Caco-2 (cell line): ENCODE results near the gene ALDH1A2. TPM values are rescaled to one million over a fixed set of nuclear protein-coding genes. Genes with fewer than 3 reads are reported as not detected.
"Not testable (repeated sequence)": the region's sequence is repeated elsewhere in the genome, so short reads cannot be mapped to it uniquely, and the experiment has no call there.

Experiments
- BruUV-seq: library from RNA; stranded (reverse); fragments of 400-500 nt; replicated peaks from 2 replicates; lab custom pipeline; 2021; lab: Mats Ljungman, UMichigan
- CTCF ChIA-PET: fragments of 300-600 bp; sonication (Branson Sonifier 250); formaldehyde crosslinking; loops from one replicate; lab custom pipeline; 2022; ENCODE audit warnings: antibody characterized with exemption; lab: Charles Lee
- POLR2A ChIA-PET: fragments of 300-600 bp; sonication (Branson Sonifier 250); formaldehyde crosslinking; loops from one replicate; lab custom pipeline; 2022; ENCODE audit warnings: antibody characterized with exemption; lab: Charles Lee
- DNase-seq, 2 experiments: peaks; one replicate each; pipeline versions ENCODE4 v3.0.0 to v3.0.0-alpha.2; 2020 to 2022
- H3K27me3 ChIP-seq: replicated peaks from 2 replicates; pipeline ENCODE4 v1.6.0; 2011; ENCODE audit warnings: low read length; ENCODE audit not compliant: control insufficient read depth, insufficient read depth
- H3K36me3 ChIP-seq: 2 replicates; pipeline ENCODE4 v1.5.1; 2011; ENCODE audit warnings: low read length; ENCODE audit not compliant: control insufficient read depth, insufficient read depth
- H3K4me1 ChIP-seq: fragments of 250-450 bp; sonication (Bioruptor Pico); 2 replicates; pipeline ENCODE4 v1.5.1; 2020; ENCODE audit warnings: mild to moderate bottlenecking
- H3K4me3 ChIP-seq: 2 replicates; pipeline ENCODE4 v1.5.1; 2011; ENCODE audit warnings: low read depth, mild to moderate bottlenecking, control low read depth, low read length
- H3K9me3 ChIP-seq: fragments of 250-450 bp; sonication (Bioruptor Pico); 2 replicates; pipeline ENCODE4 v1.5.1; 2020; ENCODE audit warnings: mild to moderate bottlenecking, moderate library complexity
- H3K27ac Mint-ChIP-seq: one replicate; pipeline ENCODE4 v1.8.0; 2022; ENCODE audit warnings: mixed read lengths; ENCODE audit not compliant: unreplicated experiment
- H3K27me3 Mint-ChIP-seq: one replicate; pipeline ENCODE4 v1.8.0; 2022; ENCODE audit warnings: mixed read lengths; ENCODE audit not compliant: insufficient read depth, unreplicated experiment
- H3K36me3 Mint-ChIP-seq: one replicate; pipeline ENCODE4 v1.8.0; 2022; ENCODE audit warnings: mild to moderate bottlenecking, mixed read lengths; ENCODE audit not compliant: insufficient read depth, unreplicated experiment
- H3K4me1 Mint-ChIP-seq: one replicate; pipeline ENCODE4 v1.8.0; 2022; ENCODE audit warnings: low read depth, mixed read lengths; ENCODE audit not compliant: unreplicated experiment
- H3K4me3 Mint-ChIP-seq: one replicate; pipeline ENCODE4 v1.8.0; 2022; ENCODE audit warnings: mild to moderate bottlenecking, moderate library complexity, mixed read lengths; ENCODE audit not compliant: unreplicated experiment
- H3K9me3 Mint-ChIP-seq: one replicate; pipeline ENCODE4 v1.8.0; 2022; ENCODE audit warnings: mixed read lengths; ENCODE audit not compliant: unreplicated experiment
- intact Hi-C: fragments of 100-400 bp; cut with micrococcal nuclease; formaldehyde crosslinking; loops from one replicate; pipeline ENCODE4 v1.10.0; 2022; ENCODE audit not compliant: unreplicated experiment
- total RNA-seq: library from RNA; stranded (reverse); gene quantifications from 2 replicates; pipeline ENCODE4 v1.2.3, GENCODE V29; 2022
- TF ChIP-seq, protein P1 (sequence below), 2 experiments: fragments of 200-600 bp in 1 of 2; IDR thresholded peaks; 1 replicate in 1 of 2; 2 replicates in 1 of 2; pipeline versions ENCODE4 v1.5.1 to v1.8.0; 2011 to 2022; ENCODE audit warnings: antibody characterized with exemption in 1 of 2, control low read depth in 1 of 2, inconsistent platforms in 1 of 2, low read depth in 1 of 2, low read length in 1 of 2, mild to moderate bottlenecking in 1 of 2, moderate library complexity in 1 of 2; ENCODE audit not compliant: insufficient read depth in 1 of 2, severe bottlenecking in 1 of 2, unreplicated experiment in 1 of 2

ALDH1A2 gene
- total RNA-seq, 1 experiment from 2014 or later, result 0.61 TPM

DNA sequence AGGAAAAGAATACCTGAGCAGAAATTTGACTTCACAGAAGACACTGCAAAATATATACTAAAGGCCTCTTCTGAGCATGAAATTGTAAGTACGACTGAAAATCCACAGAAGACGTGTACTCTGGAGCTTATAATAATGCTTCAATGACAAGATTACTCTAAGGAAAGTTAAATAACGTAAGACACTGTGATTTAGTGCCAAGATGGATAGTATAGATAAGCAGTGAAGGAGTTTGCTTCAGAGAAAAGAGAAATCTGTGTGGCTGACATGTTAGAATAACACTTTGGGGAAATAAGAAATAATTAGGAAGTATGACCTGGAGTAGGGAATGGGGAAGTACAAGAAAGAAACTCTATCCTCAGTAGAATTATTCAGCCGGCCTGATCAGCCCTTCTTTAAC lies 28.9 kb downstream of the ALDH1A2 start:
- Histone ChIP-seq H3K36me3 (no peaks in the 10 kb centered on the region), H3K27me3 (no peaks in the 10 kb centered on the region), H3K9me3 (no peaks in the 10 kb centered on the region), H3K4me3 (no peak overlapping the region), H3K4me1 (no peaks in the 10 kb centered on the region; the same call in 1 of the 2 replicates)
- DNase-seq, result no peak
- POLR2A ChIA-PET, result no interaction called here
- H3K27me3 Mint-ChIP-seq, result peaks cover 9% of the 10 kb centered on the region
- intact Hi-C loops, result no loop called here
- CTCF ChIA-PET, result no interaction called here
- H3K9me3 Mint-ChIP-seq, result no peaks in the 10 kb centered on the region
- no peaks in the 10 kb centered on the region for H3K4me1 Mint-ChIP-seq
- H3K27ac Mint-ChIP-seq, result no peak overlapping the region
- TF ChIP-seq, protein P1, sequence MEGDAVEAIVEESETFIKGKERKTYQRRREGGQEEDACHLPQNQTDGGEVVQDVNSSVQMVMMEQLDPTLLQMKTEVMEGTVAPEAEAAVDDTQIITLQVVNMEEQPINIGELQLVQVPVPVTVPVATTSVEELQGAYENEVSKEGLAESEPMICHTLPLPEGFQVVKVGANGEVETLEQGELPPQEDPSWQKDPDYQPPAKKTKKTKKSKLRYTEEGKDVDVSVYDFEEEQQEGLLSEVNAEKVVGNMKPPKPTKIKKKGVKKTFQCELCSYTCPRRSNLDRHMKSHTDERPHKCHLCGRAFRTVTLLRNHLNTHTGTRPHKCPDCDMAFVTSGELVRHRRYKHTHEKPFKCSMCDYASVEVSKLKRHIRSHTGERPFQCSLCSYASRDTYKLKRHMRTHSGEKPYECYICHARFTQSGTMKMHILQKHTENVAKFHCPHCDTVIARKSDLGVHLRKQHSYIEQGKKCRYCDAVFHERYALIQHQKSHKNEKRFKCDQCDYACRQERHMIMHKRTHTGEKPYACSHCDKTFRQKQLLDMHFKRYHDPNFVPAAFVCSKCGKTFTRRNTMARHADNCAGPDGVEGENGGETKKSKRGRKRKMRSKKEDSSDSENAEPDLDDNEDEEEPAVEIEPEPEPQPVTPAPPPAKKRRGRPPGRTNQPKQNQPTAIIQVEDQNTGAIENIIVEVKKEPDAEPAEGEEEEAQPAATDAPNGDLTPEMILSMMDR (IDR thresholded peaks at IDR 0.05; ENCODE audit: insufficient read depth in 1 of 2, low read depth in 1 of 2, low read length in 1 of 2, severe bottlenecking in 1 of 2, unreplicated experiment in 1 of 2), result no peak
- no peak overlapping the region for H3K4me3 Mint-ChIP-seq
- no TSS peak for BruUV-seq
- no peaks in the 10 kb centered on the region for H3K36me3 Mint-ChIP-seq

DNA sequence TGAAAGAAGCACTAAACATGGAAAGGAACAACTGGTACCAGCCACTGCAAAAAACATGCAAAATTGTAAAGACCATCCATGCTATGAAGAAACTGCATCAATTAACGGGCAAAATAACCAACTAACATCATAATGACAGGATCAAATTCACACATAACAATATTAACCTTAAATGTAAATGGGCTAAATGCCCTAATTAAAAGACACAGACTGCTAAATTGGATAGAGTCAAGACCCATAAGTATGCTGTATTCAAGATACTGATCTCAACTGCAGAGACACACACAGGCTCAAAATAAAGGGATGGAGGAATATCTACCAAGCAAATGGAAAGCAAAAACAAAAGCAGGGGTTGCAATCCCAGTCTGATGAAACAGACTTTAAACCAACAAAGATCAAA lies 37.1 kb downstream of the ALDH1A2 start:
- H3K4me3 Mint-ChIP-seq, CTCF ChIA-PET, intact Hi-C loops, H3K36me3 Mint-ChIP-seq, H3K4me1 ChIP-seq, H3K27me3 ChIP-seq, H3K27me3 Mint-ChIP-seq, DNase-seq, H3K4me1 Mint-ChIP-seq, H3K27ac Mint-ChIP-seq, H3K4me3 ChIP-seq, H3K36me3 ChIP-seq, POLR2A ChIA-PET, BruUV-seq: not testable (repeated sequence)
- H3K9me3 Mint-ChIP-seq, result peaks cover 16% of the 10 kb centered on the region
- peaks cover 17% of the 10 kb centered on the region for H3K9me3 ChIP-seq

DNA sequence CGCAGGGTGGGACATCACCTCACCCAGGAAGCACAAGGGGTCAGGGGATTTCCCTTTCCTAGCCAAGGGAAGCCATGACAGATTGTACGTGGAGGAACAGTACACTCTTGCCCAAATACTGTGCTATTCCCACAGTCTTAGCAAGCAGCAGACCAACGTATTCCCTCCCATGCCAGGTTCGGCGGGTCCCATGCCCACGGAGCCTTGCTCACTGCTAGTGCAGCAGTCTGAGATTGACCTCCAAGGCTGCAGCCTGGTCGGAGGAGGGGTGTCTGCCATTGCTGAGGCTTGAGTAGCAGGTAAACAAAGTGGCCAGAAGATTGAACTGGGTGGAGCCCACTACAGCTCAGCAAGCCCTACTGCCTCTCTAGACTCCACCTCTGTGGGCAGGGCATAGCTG lies 39.0 kb downstream of the ALDH1A2 start:
- no peaks in the 10 kb centered on the region for H3K27me3 ChIP-seq
- Mint-ChIP-seq H3K27me3 (peaks cover 7% of the 10 kb centered on the region), H3K4me1 (no peaks in the 10 kb centered on the region), H3K36me3 (no peaks in the 10 kb centered on the region), H3K27ac (no peak overlapping the region), H3K4me3 (no peak overlapping the region), H3K9me3 (peaks cover 16% of the 10 kb centered on the region)
- ChIA-PET CTCF (no interaction called here), POLR2A (no interaction called here)
- BruUV-seq, result no TSS peak
- H3K4me3 ChIP-seq, result no peak overlapping the region
- peaks cover 17% of the 10 kb centered on the region for H3K9me3 ChIP-seq
- intact Hi-C loops, result no loop called here
- DNase-seq, result no peak
- TF ChIP-seq, protein P1 (IDR thresholded peaks at IDR 0.05; ENCODE audit: insufficient read depth in 1 of 2, low read depth in 1 of 2, low read length in 1 of 2, severe bottlenecking in 1 of 2, unreplicated experiment in 1 of 2), result no peak
- H3K4me1 ChIP-seq, result no peaks in the 10 kb centered on the region
- H3K36me3 ChIP-seq, result no peaks in the 10 kb centered on the region

DNA sequence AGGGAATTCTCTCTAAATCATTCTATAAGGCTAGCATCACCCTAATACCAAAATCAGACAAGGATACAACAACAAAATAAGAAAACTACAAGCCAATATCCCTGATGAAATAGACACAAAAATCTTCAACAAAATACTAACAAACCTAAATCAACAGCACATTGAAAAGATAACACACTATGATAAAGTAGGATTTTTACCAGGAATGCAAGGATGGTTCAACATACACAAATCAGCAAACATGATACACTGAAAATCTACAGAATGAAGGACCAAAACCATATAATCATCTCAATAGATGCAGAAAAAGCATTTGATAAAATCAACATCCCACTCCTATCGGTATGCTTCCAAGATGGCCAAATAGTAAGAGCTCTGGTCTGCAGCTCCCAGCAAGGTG lies 39.5 kb downstream of the ALDH1A2 start:
- Mint-ChIP-seq H3K27ac (no peak overlapping the region), H3K27me3 (peaks cover 7% of the 10 kb centered on the region), H3K9me3 (peaks cover 16% of the 10 kb centered on the region), H3K4me1 (no peaks in the 10 kb centered on the region), H3K4me3 (no peak overlapping the region), H3K36me3 (no peaks in the 10 kb centered on the region)
- BruUV-seq, result no TSS peak
- Histone ChIP-seq H3K4me3 (no peak overlapping the region), H3K36me3 (no peaks in the 10 kb centered on the region), H3K4me1 (no peaks in the 10 kb centered on the region), H3K9me3 (peaks cover 17% of the 10 kb centered on the region), H3K27me3 (no peaks in the 10 kb centered on the region)
- CTCF ChIA-PET, result no interaction called here
- DNase-seq, result no peak
- intact Hi-C loops, result no loop called here
- TF ChIP-seq, protein P1 (IDR thresholded peaks at IDR 0.05; ENCODE audit: insufficient read depth in 1 of 2, low read depth in 1 of 2, low read length in 1 of 2, severe bottlenecking in 1 of 2, unreplicated experiment in 1 of 2), result no peak
- POLR2A ChIA-PET, result no interaction called here
